Hepatocyte (in vitro differentiated cells): ENCODE data around the gene HSPA4. TPM values are rescaled to one million over a fixed set of nuclear protein-coding genes. Genes with fewer than 3 reads are reported as not detected.

Source experiments
- DNase-seq: peaks from one replicate; pipeline ENCODE4 v3.0.0-alpha.2; 2016; ENCODE audit warnings: low spot score
- H2AFZ ChIP-seq: fragments of 200-600 bp; sonication (generic); 2 replicates; pipeline ENCODE4 v1.6.0; 2016; ENCODE audit warnings: antibody characterized with exemption, mild to moderate bottlenecking
- H3K27ac ChIP-seq: fragments of 200-600 bp; sonication (generic); 2 replicates; pipeline ENCODE4 v1.5.1; 2016; ENCODE audit warnings: mild to moderate bottlenecking
- H3K27me3 ChIP-seq: fragments of 200-600 bp; sonication (generic); 2 replicates; pipeline ENCODE4 v1.6.1; 2016
- H3K36me3 ChIP-seq: fragments of 200-600 bp; sonication (generic); replicated peaks from 2 replicates; pipeline ENCODE4 v1.5.1; 2016; ENCODE audit warnings: low read depth; ENCODE audit not compliant: insufficient read depth
- H3K4me1 ChIP-seq: fragments of 200-600 bp; sonication (generic); 2 replicates; pipeline ENCODE4 v1.5.1; 2016; ENCODE audit warnings: mild to moderate bottlenecking, moderate library complexity; ENCODE audit not compliant: insufficient read depth
- H3K4me2 ChIP-seq: fragments of 200-600 bp; sonication (generic); 2 replicates; pipeline ENCODE4 v1.6.0; 2016
- H3K4me3 ChIP-seq: fragments of 200-600 bp; sonication (generic); 2 replicates; pipeline ENCODE4 v1.5.1; 2016; ENCODE audit warnings: mild to moderate bottlenecking
- H3K79me2 ChIP-seq: fragments of 200-600 bp; sonication (generic); 2 replicates; pipeline ENCODE4 v1.6.0; 2017; ENCODE audit warnings: mild to moderate bottlenecking
- H3K9me2 ChIP-seq: fragments of 200-600 bp; sonication (generic); replicated peaks from 2 replicates; pipeline ENCODE4 v1.6.0; 2017; ENCODE audit warnings: mild to moderate bottlenecking; ENCODE audit not compliant: insufficient read depth
- H3K9me3 ChIP-seq: fragments of 200-600 bp; sonication (generic); 2 replicates; pipeline ENCODE4 v1.5.1; 2016; ENCODE audit warnings: low read depth, mild to moderate bottlenecking
- H4K20me1 ChIP-seq: fragments of 200-600 bp; sonication (generic); 2 replicates; pipeline ENCODE4 v1.6.0; 2016; ENCODE audit warnings: mild to moderate bottlenecking; ENCODE audit not compliant: insufficient read depth, poor library complexity, severe bottlenecking
- CTCF ChIP-seq: fragments of 200-600 bp; sonication (generic); IDR thresholded peaks from 2 replicates; pipeline ENCODE4 v1.5.1; 2016; ENCODE audit warnings: antibody characterized with exemption, mild to moderate bottlenecking; ENCODE audit not compliant: poor library complexity
- EZH2 ChIP-seq: fragments of 200-600 bp; sonication (generic); IDR thresholded peaks from 2 replicates; pipeline ENCODE4 v1.6.1; 2016; ENCODE audit warnings: antibody characterized with exemption, mild to moderate bottlenecking, borderline replicate concordance
- EZH2phosphoT487 ChIP-seq: fragments of 200-600 bp; sonication (generic); IDR thresholded peaks from one replicate; pipeline ENCODE4 v1.6.1; 2018; ENCODE audit warnings: antibody characterized with exemption, mild to moderate bottlenecking, low read depth, moderate library complexity; ENCODE audit not compliant: unreplicated experiment, severe bottlenecking
- WGBS: methylation state at CpG from one replicate; pipeline ENCODE4 v1.1.6; 2016; ENCODE audit warnings: low lambda C conversion rate; ENCODE audit errors: missing lambda C conversion rate; 5-methylcytosine and 5-hydroxymethylcytosine counted together
- polyA plus RNA-seq: library from polyadenylated mRNA; unstranded; fragments of >200 nt; fragmentation: Nextera tagmentation; extraction: Ambion mirVana; gene quantifications from 2 replicates; pipeline ENCODE4 v1.2.1, GENCODE V29; 2016
- total RNA-seq: library from RNA; depleted of rRNA; stranded (reverse); fragments of >200 nt; gene quantifications from 2 replicates; pipeline ENCODE4 v1.2.3, GENCODE V29; 2014

Gene HSPA4
- total and polyA plus RNA-seq, 2 experiments from 2014 or later, result 87.1 to 110 TPM

- H3K4me2 ChIP-seq, result no peak overlapping the region
- DNase-seq, result no peak
- 96% methylated on average over 8 of the region's 8 CpGs for WGBS
- no peaks in the 10 kb centered on the region for H3K9me3 ChIP-seq
- TF ChIP-seq EZH2 (no peak), CTCF (no peak), EZH2phosphoT487 (no peak)
- H3K9me2 ChIP-seq, result no peaks in the 10 kb centered on the region
- no peak overlapping the region for H3K4me3 ChIP-seq
- H2AFZ ChIP-seq, result no peak overlapping the region
- no peak overlapping the region for H3K27ac ChIP-seq
- no peaks in the 10 kb centered on the region for H3K4me1 ChIP-seq
- no peaks in the 10 kb centered on the region for H4K20me1 ChIP-seq
- H3K79me2 ChIP-seq, result no peaks in the 10 kb centered on the region
- no peaks in the 10 kb centered on the region for H3K36me3 ChIP-seq
- no peaks in the 10 kb centered on the region for H3K27me3 ChIP-seq
These were observed 55.2 kb downstream of the HSPA4 start for GRCh38 chr5:133106761-133107572.

DNA sequence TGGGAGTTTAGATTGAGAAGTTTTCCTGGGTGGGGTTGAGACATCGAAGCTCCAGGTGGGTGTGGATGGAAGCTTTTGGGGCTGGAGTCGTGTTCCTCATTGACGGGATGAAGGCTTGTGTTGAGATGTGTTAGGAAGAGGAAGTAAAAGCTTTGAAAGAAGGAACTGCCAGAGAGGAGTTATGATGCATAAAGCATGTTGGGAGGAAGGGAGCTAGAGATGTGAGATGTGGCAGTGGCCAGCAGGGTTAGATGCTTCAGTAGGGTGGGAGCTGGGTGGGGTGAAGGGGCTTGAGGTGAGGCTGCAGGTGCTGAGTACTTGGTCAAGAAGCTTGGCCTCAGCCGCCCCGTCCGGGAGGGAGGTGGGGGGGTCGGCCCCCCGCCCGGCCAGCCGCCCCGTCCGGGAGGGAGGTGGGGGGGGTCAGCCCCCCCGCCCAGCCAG, 56.7 kb downstream of the HSPA4 start:
- Histone ChIP-seq H4K20me1 (no peaks in the 10 kb centered on the region), H3K27me3 (no peaks in the 10 kb centered on the region), H3K36me3 (no peaks in the 10 kb centered on the region), H2AFZ (no peak overlapping the region), H3K4me1 (no peaks in the 10 kb centered on the region), H3K4me3 (no peak overlapping the region), H3K79me2 (no peaks in the 10 kb centered on the region), H3K9me3 (no peaks in the 10 kb centered on the region), H3K27ac (no peak overlapping the region), H3K9me2 (no peaks in the 10 kb centered on the region), H3K4me2 (no peak overlapping the region)
- no peak for DNase-seq
- TF ChIP-seq CTCF (no peak), EZH2phosphoT487 (no peak), EZH2 (no peak)
- 93% methylated on average over 3 of the region's 13 CpGs for WGBS

- TF ChIP-seq EZH2, result no peak
- no peak for TF ChIP-seq EZH2phosphoT487
- TF ChIP-seq CTCF, result no peak
- Histone ChIP-seq H3K4me3 (no peak overlapping the region), H3K4me2 (no peak overlapping the region), H2AFZ (no peak overlapping the region), H3K4me1 (no peaks in the 10 kb centered on the region), H3K9me3 (no peaks in the 10 kb centered on the region), H3K27ac (no peak overlapping the region), H3K79me2 (no peaks in the 10 kb centered on the region), H3K27me3 (no peaks in the 10 kb centered on the region), H4K20me1 (no peaks in the 10 kb centered on the region), H3K9me2 (no peaks in the 10 kb centered on the region), H3K36me3 (no peaks in the 10 kb centered on the region)
- WGBS, result 85% methylated on average over 6 of the region's 6 CpGs
- DNase-seq, result no peak
These were observed 58.1 kb downstream of the HSPA4 start for GRCh38 chr5:133109655-133110483.
